Bronchial epithelial cell (primary cell): ENCODE results near the gene NR4A3. TPM values are rescaled to one million over a fixed set of nuclear protein-coding genes. Genes with fewer than 3 reads are reported as not detected.

Source experiments
- DNase-seq: peaks from one replicate; pipeline ENCODE4 v3.0.0-alpha.2; 2010; ENCODE audit warnings: low read depth
- FAIRE-seq: peaks from 2 replicates; lab custom pipeline; 2011; peaks lifted over from hg19 to GRCh38; lab: Jason Lieb, UNC
- H3K27me3 ChIP-seq: 2 replicates; pipeline ENCODE4 v1.5.1; 2011; ENCODE audit warnings: low read length; ENCODE audit not compliant: control insufficient read depth, insufficient read depth
- H3K36me3 ChIP-seq: 2 replicates; pipeline ENCODE4 v1.5.1; 2011; ENCODE audit warnings: low read length; ENCODE audit not compliant: control insufficient read depth, insufficient read depth
- H3K4me3 ChIP-seq: 2 replicates; pipeline ENCODE4 v1.5.1; 2011; ENCODE audit warnings: mild to moderate bottlenecking, low read depth, low read length, control low read depth
- total RNA-seq: library from RNA; depleted of rRNA; stranded (reverse); fragments of >200 nt; gene quantifications from 2 replicates; pipeline ENCODE4 v1.2.1, GENCODE V29; 2014
- TF ChIP-seq, protein P1 (sequence below): IDR thresholded peaks from 2 replicates; pipeline ENCODE4 v1.5.1; 2011; ENCODE audit warnings: mild to moderate bottlenecking, moderate library complexity, low read length, control low read depth, inconsistent platforms; ENCODE audit not compliant: insufficient read depth, severe bottlenecking

The NR4A3 gene
- total RNA-seq, 1 donor from 2014 or later, result not detected

DNA sequence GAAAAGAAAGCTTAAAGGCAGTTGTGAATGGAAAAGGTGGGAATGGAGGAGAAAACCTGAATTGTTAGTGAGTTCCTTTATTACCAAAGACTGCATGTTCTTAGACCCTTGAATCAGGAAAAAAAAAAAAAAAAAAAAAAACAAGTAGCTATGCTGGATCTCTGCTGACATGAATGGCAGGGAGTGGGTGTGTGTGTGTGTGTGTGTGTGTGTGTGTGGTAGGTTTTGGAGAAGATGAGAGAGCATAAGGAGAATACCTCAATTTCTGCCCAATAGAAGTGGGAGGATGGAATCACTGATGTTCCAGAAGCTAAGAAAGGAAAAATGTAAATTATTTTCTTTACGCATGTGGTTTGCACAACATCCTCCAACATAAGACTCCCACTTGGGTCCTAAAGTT lies 25.5 kb upstream of the NR4A3 start:
- Histone ChIP-seq H3K36me3 (no peaks in the 10 kb centered on the region), H3K4me3 (no peak overlapping the region), H3K27me3 (no peaks in the 10 kb centered on the region)
- FAIRE-seq (no peak), DNase-seq (no peak)
- TF ChIP-seq, protein P1, sequence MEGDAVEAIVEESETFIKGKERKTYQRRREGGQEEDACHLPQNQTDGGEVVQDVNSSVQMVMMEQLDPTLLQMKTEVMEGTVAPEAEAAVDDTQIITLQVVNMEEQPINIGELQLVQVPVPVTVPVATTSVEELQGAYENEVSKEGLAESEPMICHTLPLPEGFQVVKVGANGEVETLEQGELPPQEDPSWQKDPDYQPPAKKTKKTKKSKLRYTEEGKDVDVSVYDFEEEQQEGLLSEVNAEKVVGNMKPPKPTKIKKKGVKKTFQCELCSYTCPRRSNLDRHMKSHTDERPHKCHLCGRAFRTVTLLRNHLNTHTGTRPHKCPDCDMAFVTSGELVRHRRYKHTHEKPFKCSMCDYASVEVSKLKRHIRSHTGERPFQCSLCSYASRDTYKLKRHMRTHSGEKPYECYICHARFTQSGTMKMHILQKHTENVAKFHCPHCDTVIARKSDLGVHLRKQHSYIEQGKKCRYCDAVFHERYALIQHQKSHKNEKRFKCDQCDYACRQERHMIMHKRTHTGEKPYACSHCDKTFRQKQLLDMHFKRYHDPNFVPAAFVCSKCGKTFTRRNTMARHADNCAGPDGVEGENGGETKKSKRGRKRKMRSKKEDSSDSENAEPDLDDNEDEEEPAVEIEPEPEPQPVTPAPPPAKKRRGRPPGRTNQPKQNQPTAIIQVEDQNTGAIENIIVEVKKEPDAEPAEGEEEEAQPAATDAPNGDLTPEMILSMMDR, result no peak

DNA sequence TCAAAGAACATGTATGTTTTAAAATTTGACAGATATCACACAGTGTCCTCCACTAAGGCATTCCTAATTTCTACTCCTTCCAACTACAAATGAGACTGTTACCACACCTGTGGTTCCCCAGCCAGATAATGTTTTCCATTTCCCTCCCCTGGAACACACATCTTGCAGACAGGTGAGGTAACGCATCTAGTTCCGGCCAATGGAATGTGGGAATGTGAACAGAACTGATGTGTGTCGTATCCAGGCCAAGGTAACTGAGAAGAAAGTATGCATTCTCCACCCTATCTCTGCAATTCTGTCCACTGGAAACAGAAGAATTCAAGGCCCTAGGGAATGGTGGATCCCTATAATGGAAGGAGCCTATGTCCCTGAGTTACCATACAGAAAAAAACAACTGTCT lies 19.9 kb upstream of the NR4A3 start:
- FAIRE-seq, result no peak
- TF ChIP-seq, protein P1, result no peak

DNA sequence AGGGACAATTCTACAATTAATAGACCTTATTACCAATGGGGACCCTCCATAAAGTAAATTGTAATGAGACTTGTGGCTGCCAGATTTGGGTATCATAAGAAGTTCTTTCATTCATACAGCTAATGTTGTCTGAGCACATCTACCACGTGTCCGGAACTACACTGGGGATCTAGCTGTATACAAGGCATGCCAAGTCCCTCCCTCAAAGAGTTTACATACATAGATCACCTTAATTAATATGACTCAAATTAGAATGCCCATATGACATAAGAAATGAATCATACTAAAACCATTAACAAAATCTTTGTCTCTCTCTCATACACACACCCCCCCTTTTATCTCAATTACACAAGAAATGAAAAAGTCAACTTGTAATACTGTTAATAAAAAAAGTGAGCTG lies 18.0 kb upstream of the NR4A3 start:
- H3K27me3 ChIP-seq, result no peaks in the 10 kb centered on the region
- TF ChIP-seq, protein P1, result no peak
- FAIRE-seq (no peak), DNase-seq (no peak)
- H3K4me3 ChIP-seq, result no peak overlapping the region
- no peaks in the 10 kb centered on the region for H3K36me3 ChIP-seq

More for the DNA sequence above, 19.9 kb upstream of the NR4A3 start:
- no peaks in the 10 kb centered on the region for H3K36me3 ChIP-seq
- H3K4me3 ChIP-seq, result no peak overlapping the region
- no peak for DNase-seq
- no peaks in the 10 kb centered on the region for H3K27me3 ChIP-seq

DNA sequence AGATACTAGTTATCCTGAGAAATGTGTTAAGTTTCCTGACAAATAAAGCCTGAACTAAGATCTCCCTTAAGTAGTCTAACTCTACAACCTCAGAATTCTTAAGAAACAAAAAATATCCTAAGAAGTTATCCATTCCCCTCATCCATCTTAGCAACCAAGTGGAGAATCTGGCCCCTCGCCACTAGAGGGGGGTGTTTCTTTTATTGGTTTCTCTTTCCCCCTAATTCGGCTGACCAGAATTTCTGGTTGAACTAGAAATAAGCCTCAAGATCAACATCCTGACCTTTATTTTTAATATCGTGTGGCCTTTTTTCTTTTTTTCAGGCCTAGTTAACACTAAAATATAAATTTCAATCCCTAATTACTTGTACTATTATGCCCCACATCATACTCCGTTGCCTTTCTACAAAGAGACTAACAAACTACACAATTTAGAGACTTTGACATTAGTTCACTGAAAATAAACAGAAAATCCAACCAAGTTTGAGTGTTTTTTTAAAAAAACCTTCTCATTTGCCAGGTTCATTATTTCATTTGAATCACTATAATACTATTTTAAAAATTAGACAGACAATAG lies 14.3 kb upstream of the NR4A3 start:
- FAIRE-seq (no peak), DNase-seq (peak; percentile 60)
- no peaks in the 10 kb centered on the region for H3K27me3 ChIP-seq
- TF ChIP-seq, protein P1, result peak; percentile 60
- H3K36me3 ChIP-seq, result no peaks in the 10 kb centered on the region
- H3K4me3 ChIP-seq, result no peak overlapping the region

DNA sequence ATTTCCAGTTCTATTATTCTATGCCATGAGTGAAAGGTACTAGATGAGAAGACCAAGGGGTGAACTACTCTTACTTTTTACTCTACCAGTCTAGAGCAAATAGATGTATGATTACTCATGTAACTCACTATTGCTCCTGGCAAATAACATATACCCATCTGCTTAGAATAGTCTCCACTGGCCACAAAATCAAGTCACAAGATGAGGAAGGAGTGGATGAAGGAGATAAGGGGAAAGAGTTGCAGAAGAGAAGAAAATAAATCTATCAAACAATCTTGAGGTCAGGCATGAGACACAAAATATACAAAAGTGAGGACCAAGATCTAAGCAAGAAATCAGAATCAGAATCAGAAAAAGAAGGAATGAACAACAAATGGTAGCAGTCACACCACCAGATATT lies 13.7 kb upstream of the NR4A3 start:
- TF ChIP-seq, protein P1, result no peak
- H3K36me3 ChIP-seq, result no peaks in the 10 kb centered on the region
- no peak overlapping the region for H3K4me3 ChIP-seq
- no peaks in the 10 kb centered on the region for H3K27me3 ChIP-seq
- FAIRE-seq (no peak), DNase-seq (no peak)

DNA sequence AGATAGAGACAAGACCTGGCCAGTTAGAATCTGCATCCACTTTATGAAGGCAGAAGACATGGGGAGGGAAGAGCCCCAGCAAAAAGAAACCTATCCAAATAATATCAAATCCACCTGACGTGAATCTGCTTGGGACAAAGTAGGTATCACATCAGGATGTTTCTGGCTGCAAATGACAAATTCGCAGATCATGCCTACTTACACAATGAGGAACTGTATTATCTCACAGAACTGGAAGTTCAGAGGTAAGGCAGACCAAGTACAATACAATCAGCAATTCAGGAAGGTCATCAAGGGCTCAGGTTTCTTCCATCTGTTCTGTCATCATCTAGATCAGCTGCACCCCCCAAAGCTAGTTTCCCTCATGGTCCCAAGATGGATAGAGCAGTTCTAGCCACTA lies 13.2 kb upstream of the NR4A3 start:
- DNase-seq, result no peak
- Histone ChIP-seq H3K27me3 (no peaks in the 10 kb centered on the region), H3K36me3 (no peaks in the 10 kb centered on the region), H3K4me3 (no peak overlapping the region)
- no peak for FAIRE-seq
- TF ChIP-seq, protein P1, result no peak
